H9 (cell line): ENCODE data around the gene RILPL1. TPM values are rescaled to one million over a fixed set of nuclear protein-coding genes. Genes with fewer than 3 reads are reported as not detected.

Source experiments
- DNase-seq: peaks from one replicate; pipeline ENCODE4 v3.0.0-alpha.2; 2017
- H2AFZ ChIP-seq: one replicate; pipeline ENCODE4 v1.6.1; 2013; ENCODE audit warnings: mild to moderate bottlenecking, low read length, control low read depth, moderate library complexity
- H2AK5ac ChIP-seq: 2 replicates; pipeline ENCODE4 v1.6.1; 2013; ENCODE audit warnings: low read length, control low read depth, mixed read lengths; ENCODE audit not compliant: insufficient read length
- H2BK120ac ChIP-seq: one replicate; pipeline ENCODE4 v1.6.1; 2013; ENCODE audit warnings: low read depth, mild to moderate bottlenecking, low read length, control low read depth, inconsistent platforms; ENCODE audit not compliant: poor library complexity, severe bottlenecking
- H2BK12ac ChIP-seq: 2 replicates; pipeline ENCODE4 v1.6.1; 2013; ENCODE audit warnings: low read length, control low read depth, mixed read lengths, low read depth; ENCODE audit not compliant: insufficient read length
- H2BK15ac ChIP-seq: 2 replicates; pipeline ENCODE4 v1.6.1; 2013; ENCODE audit warnings: low read depth, low read length, control low read depth
- H2BK20ac ChIP-seq: one replicate; pipeline ENCODE4 v1.6.1; 2013; ENCODE audit warnings: low read depth, mild to moderate bottlenecking, low read length, control low read depth, inconsistent platforms; ENCODE audit not compliant: poor library complexity, severe bottlenecking
- H2BK5ac ChIP-seq: 2 replicates; pipeline ENCODE4 v1.6.1; 2013; ENCODE audit warnings: low read length, control low read depth, mixed read lengths; ENCODE audit not compliant: insufficient read length
- H3K14ac ChIP-seq: 2 replicates; pipeline ENCODE4 v1.6.1; 2013; ENCODE audit warnings: low read length, control low read depth; ENCODE audit not compliant: insufficient read depth
- H3K18ac ChIP-seq: 2 replicates; pipeline ENCODE4 v1.6.1; 2013; ENCODE audit warnings: low read depth, mild to moderate bottlenecking, mixed read lengths, low read length, control low read depth; ENCODE audit not compliant: insufficient read length
- H3K23ac ChIP-seq: 2 replicates; pipeline ENCODE4 v1.6.1; 2013; ENCODE audit warnings: low read length, control low read depth, mixed read lengths, low read depth; ENCODE audit not compliant: insufficient read length
- H3K23me2 ChIP-seq: 2 replicates; pipeline ENCODE4 v1.6.1; 2013; ENCODE audit warnings: low read depth, mild to moderate bottlenecking, mixed read lengths, low read length, control low read depth; ENCODE audit not compliant: insufficient read length, poor library complexity, severe bottlenecking
- H3K27ac ChIP-seq: 2 replicates; pipeline ENCODE4 v1.5.1; 2013; ENCODE audit warnings: low read length, control low read depth, mixed read lengths, low read depth; ENCODE audit not compliant: insufficient read length
- H3K27me3 ChIP-seq: 2 replicates; pipeline ENCODE4 v1.6.1; 2013; ENCODE audit warnings: low read length, control low read depth, inconsistent platforms; ENCODE audit not compliant: insufficient read depth
- H3K4ac ChIP-seq: 2 replicates; pipeline ENCODE4 v1.6.1; 2013; ENCODE audit warnings: low read depth, mild to moderate bottlenecking, control low read depth, inconsistent platforms, low read length, moderate library complexity
- H3K4me1 ChIP-seq: 2 replicates; pipeline ENCODE4 v1.6.1; 2013; ENCODE audit warnings: low read length, control low read depth, inconsistent platforms; ENCODE audit not compliant: insufficient read depth
- H3K4me2 ChIP-seq: 2 replicates; pipeline ENCODE4 v1.6.1; 2013; ENCODE audit warnings: low read length, control low read depth, mixed read lengths; ENCODE audit not compliant: insufficient read length, insufficient read depth
- H3K56ac ChIP-seq: 2 replicates; pipeline ENCODE4 v1.6.1; 2013; ENCODE audit warnings: low read depth, mild to moderate bottlenecking, mixed read lengths, low read length, control low read depth; ENCODE audit not compliant: insufficient read length
- H3K79me1 ChIP-seq: 2 replicates; pipeline ENCODE4 v1.6.1; 2013; ENCODE audit warnings: low read depth, mild to moderate bottlenecking, moderate library complexity, low read length, control low read depth, inconsistent platforms; ENCODE audit not compliant: insufficient read depth, poor library complexity, severe bottlenecking
- H3K79me2 ChIP-seq: 2 replicates; pipeline ENCODE4 v1.6.1; 2013; ENCODE audit warnings: low read length, control low read depth, inconsistent platforms; ENCODE audit not compliant: insufficient read depth
- H3K9ac ChIP-seq: 2 replicates; pipeline ENCODE4 v1.6.1; 2013; ENCODE audit warnings: low read length, control low read depth, mixed read lengths; ENCODE audit not compliant: insufficient read length; ENCODE audit errors: extremely low read depth
- H3K9me3 ChIP-seq: one replicate; pipeline ENCODE4 v1.6.1; 2013; ENCODE audit warnings: low read depth, low read length, inconsistent platforms; ENCODE audit not compliant: control insufficient read depth
- H3T11ph ChIP-seq: one replicate; pipeline ENCODE4 v1.6.1; 2013; ENCODE audit warnings: mild to moderate bottlenecking, low read length, control low read depth, inconsistent platforms
- H4K20me1 ChIP-seq: one replicate; pipeline ENCODE4 v1.6.1; 2013; ENCODE audit not compliant: control insufficient read depth, insufficient read length, insufficient read depth
- H4K5ac ChIP-seq: 2 replicates; pipeline ENCODE4 v1.6.1; 2013; ENCODE audit warnings: low read depth, mild to moderate bottlenecking, mixed read lengths, low read length, control low read depth; ENCODE audit not compliant: insufficient read length
- H4K8ac ChIP-seq: replicated peaks from 2 replicates; pipeline ENCODE4 v1.6.1; 2013; ENCODE audit warnings: low read length, control low read depth, mixed read lengths, low read depth; ENCODE audit not compliant: insufficient read length
- H4K91ac ChIP-seq: 2 replicates; pipeline ENCODE4 v1.6.1; 2013; ENCODE audit warnings: low read depth, mild to moderate bottlenecking, moderate library complexity, mixed read lengths, low read length, control low read depth; ENCODE audit not compliant: insufficient read length
- H3K27ac Mint-ChIP-seq, 3 experiments: 2 replicates in 2 of 3; 3 replicates in 1 of 3; pipeline ENCODE4 v1.8.0; 2020 to 2021; ENCODE audit warnings: mixed read lengths in 3 of 3, mild to moderate bottlenecking in 1 of 3, moderate library complexity in 1 of 3
- H3K27me3 Mint-ChIP-seq: 2 replicates; pipeline ENCODE4 v1.8.0; 2021; ENCODE audit warnings: low read depth, mild to moderate bottlenecking, moderate library complexity, mixed read lengths
- H3K36me3 Mint-ChIP-seq, 3 experiments: 2 replicates in 2 of 3; 3 replicates in 1 of 3; pipeline ENCODE4 v1.8.0; 2020 to 2021; ENCODE audit warnings: low read depth in 3 of 3, mixed read lengths in 3 of 3; ENCODE audit not compliant: insufficient read depth in 1 of 3
- H3K4me1 Mint-ChIP-seq, 2 experiments: 2 replicates each; pipeline ENCODE4 v1.8.0; 2020; ENCODE audit warnings: mixed read lengths in 2 of 2
- H3K4me3 Mint-ChIP-seq, 2 experiments: 2 replicates in 1 of 2; 3 replicates in 1 of 2; pipeline ENCODE4 v1.8.0; 2020 to 2021; ENCODE audit warnings: mild to moderate bottlenecking in 2 of 2, mixed read lengths in 2 of 2, moderate library complexity in 1 of 2
- H3K9me3 Mint-ChIP-seq, 2 experiments: 2 replicates in 1 of 2; 3 replicates in 1 of 2; pipeline ENCODE4 v1.8.0; 2020; ENCODE audit warnings: mild to moderate bottlenecking in 2 of 2, mixed read lengths in 2 of 2, moderate library complexity in 1 of 2
- CTCF ChIP-seq: fragments of 200-600 bp; sonication (generic); conservative IDR thresholded peaks from 3 replicates; pipeline ENCODE4 v1.8.0; 2021; ENCODE audit warnings: antibody characterized with exemption, mild to moderate bottlenecking
- WGBS: extraction: QIAGEN DNeasy Blood & Tissue Kit; methylation state at CpG from one replicate; pipeline ENCODE4 v1.1.7; 2013; ENCODE audit warnings: missing lambda C conversion rate, low lambda C conversion rate, mixed read lengths; ENCODE audit not compliant: insufficient read length; ENCODE audit errors: extremely low coverage; 5-methylcytosine and 5-hydroxymethylcytosine counted together
- total RNA-seq: library from RNA; stranded (reverse); gene quantifications from 2 replicates; pipeline ENCODE4 v1.2.1, GENCODE V29; 2021

The RILPL1 gene
- total RNA-seq, 1 experiment from 2014 or later, result 8.1 TPM

- no CpG with 5 or more reads among the region's 6 CpGs for WGBS
- Histone ChIP-seq H2BK5ac (no peak overlapping the region), H3K56ac (no peak overlapping the region), H2BK12ac (no peak overlapping the region), H3K27me3 (no peaks in the 10 kb centered on the region), H3K4me1 (no peaks in the 10 kb centered on the region), H3K23me2 (no peaks in the 10 kb centered on the region), H3K18ac (no peak overlapping the region), H2AK5ac (no peak overlapping the region), H4K91ac (no peak overlapping the region), H2BK120ac (no peak overlapping the region), H3K23ac (no peak overlapping the region), H2AFZ (no peak overlapping the region), H3K4ac (no peak overlapping the region), H2BK20ac (no peak overlapping the region), H4K8ac (no peak overlapping the region), H4K5ac (no peak overlapping the region), H3K9ac (no peak overlapping the region), H2BK15ac (no peak overlapping the region), H3K4me2 (no peak overlapping the region), H4K20me1 (no peaks in the 10 kb centered on the region), H3K9me3 (no peaks in the 10 kb centered on the region), H3K79me2 (no peaks in the 10 kb centered on the region), H3K27ac (no peak overlapping the region), H3K79me1 (no peaks in the 10 kb centered on the region), H3K14ac (no peak overlapping the region), H3T11ph (no peak overlapping the region)
- Mint-ChIP-seq H3K4me3 (no peak overlapping the region), H3K27me3 (no peaks in the 10 kb centered on the region; the same call in 1 of the 2 replicates), H3K4me1 (no peaks in the 10 kb centered on the region), H3K27ac (no peak overlapping the region), H3K9me3 (no peaks in the 10 kb centered on the region; a peak in 1 of 5 replicates), H3K36me3 (peaks cover 0 to 6% (median 4%) of the 10 kb centered on the region in 3 experiments; a peak in 3 of 7 replicates)
- TF ChIP-seq CTCF, result no peak
- no peak for DNase-seq
These were observed 26.7 kb downstream of the RILPL1 start for GRCh38 chr12:123506843-123507236.
